ENCODE measurements around the gene NFASC. TPM values are rescaled to one million over a fixed set of nuclear protein-coding genes. Genes with fewer than 3 reads are reported as not detected.

The NFASC gene
- total RNA-seq, 2 donors from 2014 or later, result 27.7 to 45.9 TPM

DNA sequence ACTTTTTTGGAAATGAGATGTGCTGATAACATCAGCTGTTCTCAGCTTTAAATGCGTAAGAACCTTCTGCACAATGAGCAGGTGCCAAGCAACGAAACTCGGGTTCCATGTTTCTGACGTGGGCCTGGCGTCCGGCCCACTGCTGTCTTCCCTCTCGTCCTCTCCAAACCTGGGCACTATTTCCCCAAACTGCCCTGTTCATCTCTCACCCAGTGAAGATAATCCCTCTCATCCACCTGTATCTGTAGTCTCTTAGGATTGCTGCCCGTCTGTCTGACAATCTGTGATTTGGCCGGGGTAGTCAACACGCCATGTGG lies 122.3 kb downstream of the NFASC start:
- 96 to 98% methylated on average over 9 to 10 of the region's 10 CpGs for WGBS, 2 experiments (ENCODE audit: insufficient coverage in 1 of 2, insufficient read length in 1 of 2)
- peaks cover 25% of the 10 kb centered on the region for H3K27me3 Mint-ChIP-seq (ENCODE audit: insufficient read depth)
- DNase-seq, result no peak
- Histone ChIP-seq H3K27me3 (ENCODE audit: control insufficient read depth, insufficient read depth, low read length, poor library complexity, severe bottlenecking) (no peaks in the 10 kb centered on the region), H3K4me3 (ENCODE audit: low read length) (no peak overlapping the region), H3K9me3 (ENCODE audit: control insufficient read depth, low read length) (no peaks in the 10 kb centered on the region), H3K36me3 (ENCODE audit: control insufficient read depth, insufficient read depth, low read length) (peaks cover 35% of the 10 kb centered on the region), H3K9ac (ENCODE audit: extremely low read depth, low read length, poor library complexity, severe bottlenecking) (no peak overlapping the region), H3K27ac (ENCODE audit: low read depth, low read length) (no peak overlapping the region), H3K4me1 (ENCODE audit: control insufficient read depth, insufficient read depth, low read length) (peaks cover 24% of the 10 kb centered on the region)
- peaks cover 38% of the 10 kb centered on the region for H3K4me1 Mint-ChIP-seq
- no peak overlapping the region for H3K4me3 Mint-ChIP-seq
- TF ChIP-seq, protein P1, sequence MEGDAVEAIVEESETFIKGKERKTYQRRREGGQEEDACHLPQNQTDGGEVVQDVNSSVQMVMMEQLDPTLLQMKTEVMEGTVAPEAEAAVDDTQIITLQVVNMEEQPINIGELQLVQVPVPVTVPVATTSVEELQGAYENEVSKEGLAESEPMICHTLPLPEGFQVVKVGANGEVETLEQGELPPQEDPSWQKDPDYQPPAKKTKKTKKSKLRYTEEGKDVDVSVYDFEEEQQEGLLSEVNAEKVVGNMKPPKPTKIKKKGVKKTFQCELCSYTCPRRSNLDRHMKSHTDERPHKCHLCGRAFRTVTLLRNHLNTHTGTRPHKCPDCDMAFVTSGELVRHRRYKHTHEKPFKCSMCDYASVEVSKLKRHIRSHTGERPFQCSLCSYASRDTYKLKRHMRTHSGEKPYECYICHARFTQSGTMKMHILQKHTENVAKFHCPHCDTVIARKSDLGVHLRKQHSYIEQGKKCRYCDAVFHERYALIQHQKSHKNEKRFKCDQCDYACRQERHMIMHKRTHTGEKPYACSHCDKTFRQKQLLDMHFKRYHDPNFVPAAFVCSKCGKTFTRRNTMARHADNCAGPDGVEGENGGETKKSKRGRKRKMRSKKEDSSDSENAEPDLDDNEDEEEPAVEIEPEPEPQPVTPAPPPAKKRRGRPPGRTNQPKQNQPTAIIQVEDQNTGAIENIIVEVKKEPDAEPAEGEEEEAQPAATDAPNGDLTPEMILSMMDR (conservative IDR thresholded peaks at IDR 0.05), result no peak
- H3K9me3 Mint-ChIP-seq, result no peaks in the 10 kb centered on the region
- peaks cover 15% of the 10 kb centered on the region for H3K36me3 Mint-ChIP-seq (ENCODE audit: low read depth)
- H3K27ac Mint-ChIP-seq, result no peak overlapping the region

- Mint-ChIP-seq H3K9me3 (no peaks in the 10 kb centered on the region), H3K4me3 (no peak overlapping the region), H3K4me1 (peaks cover 31% of the 10 kb centered on the region), H3K27me3 (ENCODE audit: insufficient read depth) (peaks cover 25% of the 10 kb centered on the region), H3K27ac (no peak overlapping the region), H3K36me3 (ENCODE audit: low read depth) (peaks cover 17% of the 10 kb centered on the region)
- TF ChIP-seq, protein P1 (conservative IDR thresholded peaks at IDR 0.05), result no peak
- no peak overlapping the region for H3K27ac ChIP-seq (ENCODE audit: low read depth, low read length)
- DNase-seq, result no peak
- H3K9ac ChIP-seq (ENCODE audit: extremely low read depth, low read length, poor library complexity, severe bottlenecking), result no peak overlapping the region
- H3K4me3 ChIP-seq (ENCODE audit: low read length), result no peak overlapping the region
- H3K27me3 ChIP-seq (ENCODE audit: control insufficient read depth, insufficient read depth, low read length, poor library complexity, severe bottlenecking), result no peaks in the 10 kb centered on the region
- WGBS, 2 experiments (ENCODE audit: insufficient coverage in 1 of 2, insufficient read length in 1 of 2), result 88 to 94% methylated on average over 5 to 10 of the region's 10 CpGs
- H3K36me3 ChIP-seq (ENCODE audit: control insufficient read depth, insufficient read depth, low read length), result peaks cover 32% of the 10 kb centered on the region
- H3K4me1 ChIP-seq (ENCODE audit: control insufficient read depth, insufficient read depth, low read length), result peaks cover 20% of the 10 kb centered on the region
- H3K9me3 ChIP-seq (ENCODE audit: control insufficient read depth, low read length), result no peaks in the 10 kb centered on the region
Observed at GRCh38 chr1:204994086-204994862, 123.6 kb downstream of the NFASC start.

GRCh38 chr1:204996981-204997380 lies 126.3 kb downstream of the NFASC start:
- TF ChIP-seq, protein P1 (conservative IDR thresholded peaks at IDR 0.05), result no peak
- Histone ChIP-seq H3K4me3 (ENCODE audit: low read length) (no peak overlapping the region), H3K9ac (ENCODE audit: extremely low read depth, low read length, poor library complexity, severe bottlenecking) (no peak overlapping the region), H3K4me1 (ENCODE audit: control insufficient read depth, insufficient read depth, low read length) (peaks cover 1% of the 10 kb centered on the region), H3K9me3 (ENCODE audit: control insufficient read depth, low read length) (no peaks in the 10 kb centered on the region), H3K27ac (ENCODE audit: low read depth, low read length) (no peak overlapping the region), H3K36me3 (ENCODE audit: control insufficient read depth, insufficient read depth, low read length) (peaks cover 28% of the 10 kb centered on the region), H3K27me3 (ENCODE audit: control insufficient read depth, insufficient read depth, low read length, poor library complexity, severe bottlenecking) (no peaks in the 10 kb centered on the region)
- H3K36me3 Mint-ChIP-seq (ENCODE audit: low read depth), result peaks cover 17% of the 10 kb centered on the region
- H3K4me1 Mint-ChIP-seq, result peaks cover 7% of the 10 kb centered on the region
- 96% methylated on average over 12 to 22 of the region's 22 CpGs for WGBS, 2 experiments (ENCODE audit: insufficient coverage in 1 of 2, insufficient read length in 1 of 2)
- no peak for DNase-seq
- H3K27me3 Mint-ChIP-seq (ENCODE audit: insufficient read depth), result peaks cover 21% of the 10 kb centered on the region
- H3K27ac Mint-ChIP-seq, result no peak overlapping the region
- H3K4me3 Mint-ChIP-seq, result no peak overlapping the region
- no peaks in the 10 kb centered on the region for H3K9me3 Mint-ChIP-seq
